ENCODE results near the gene SEMA4F.
A peak's percentile ranks its signal among the peaks of the same experiment; 100 is the strongest.

The SEMA4F gene

DNA sequence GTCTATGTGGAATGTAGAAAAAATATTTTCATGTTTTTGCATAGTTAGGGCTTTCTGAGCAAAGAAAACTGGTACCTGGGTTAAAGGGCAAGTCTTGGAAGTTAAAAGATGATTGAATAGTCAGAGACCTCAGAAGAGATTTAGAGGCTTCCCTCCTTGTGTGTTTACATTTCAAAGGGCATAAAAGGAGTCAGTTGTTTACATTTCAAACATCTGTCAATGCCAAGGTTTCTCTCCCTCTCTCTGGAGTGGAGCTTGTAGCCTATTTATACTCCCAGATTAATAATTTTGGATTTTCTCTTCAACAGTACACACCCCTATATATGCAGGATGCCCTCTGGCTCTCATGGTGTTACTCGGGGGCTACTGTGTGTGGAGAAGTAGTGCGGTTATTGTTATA is 14.5 kb upstream of the SEMA4F start:
- no peak overlapping the region for H3K27ac ChIP-seq (ENCODE audit: low read depth, low read length)
- no peaks in the 10 kb centered on the region for H3K4me1 ChIP-seq (ENCODE audit: control insufficient read depth, insufficient read depth, low read length)
- no peaks in the 10 kb centered on the region for H3K36me3 ChIP-seq (ENCODE audit: control insufficient read depth, insufficient read depth, low read length)
- no peak overlapping the region for H3K4me3 ChIP-seq (ENCODE audit: low read length)
- no peaks in the 10 kb centered on the region for H3K27me3 ChIP-seq (ENCODE audit: control insufficient read depth, insufficient read depth, low read length)
- H3K9ac ChIP-seq (ENCODE audit: low read length): no peak overlapping the region

DNA sequence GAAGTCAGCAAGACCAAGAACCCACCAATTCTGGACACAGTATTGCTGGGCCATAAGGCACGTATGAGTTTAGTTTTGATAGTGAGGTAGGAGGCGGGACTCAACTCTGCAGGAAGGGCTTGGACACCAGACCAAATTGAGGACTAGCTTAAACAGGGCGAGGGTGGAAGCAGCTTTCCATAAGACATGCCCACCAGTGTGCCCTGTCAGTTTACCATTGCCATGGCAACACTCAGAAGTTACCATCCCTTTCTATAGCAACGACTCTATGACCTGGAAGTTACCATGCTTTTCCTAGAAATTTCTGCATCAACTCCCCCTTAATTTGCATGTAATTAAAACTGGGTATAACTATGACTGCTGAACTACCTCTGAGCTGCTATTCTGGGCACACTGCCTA is 8.7 kb upstream of the SEMA4F start:
- Histone ChIP-seq H3K4me3 (ENCODE audit: low read length) (no peak overlapping the region), H3K36me3 (ENCODE audit: control insufficient read depth, insufficient read depth, low read length) (no peaks in the 10 kb centered on the region), H3K9ac (ENCODE audit: low read length) (no peak overlapping the region), H3K27me3 (ENCODE audit: control insufficient read depth, insufficient read depth, low read length) (no peaks in the 10 kb centered on the region), H3K27ac (ENCODE audit: low read depth, low read length) (no peak overlapping the region), H3K4me1 (ENCODE audit: control insufficient read depth, insufficient read depth, low read length) (no peaks in the 10 kb centered on the region)

DNA sequence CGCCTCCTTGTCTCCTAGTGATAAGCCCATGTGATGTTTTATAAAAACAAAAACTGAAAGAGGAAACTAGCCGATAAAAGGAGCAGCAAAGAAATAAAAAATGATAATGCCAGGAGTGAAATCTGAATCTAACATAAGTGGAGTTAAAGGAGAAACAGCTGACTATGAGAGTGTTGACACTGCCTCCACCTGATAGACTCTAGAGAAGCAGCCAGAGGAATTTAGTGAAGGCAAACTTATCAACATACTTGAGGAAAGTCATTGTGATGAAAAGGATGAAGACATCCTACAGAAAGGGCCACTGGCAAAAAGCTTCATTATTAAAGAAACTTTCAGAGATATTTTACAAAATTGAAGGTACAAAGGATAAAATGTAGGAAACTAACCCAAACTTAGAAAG is 7.8 kb upstream of the SEMA4F start:
- no peaks in the 10 kb centered on the region for H3K27me3 ChIP-seq (ENCODE audit: control insufficient read depth, insufficient read depth, low read length)
- H3K4me3 ChIP-seq (ENCODE audit: low read length): no peak overlapping the region
- no peaks in the 10 kb centered on the region for H3K36me3 ChIP-seq (ENCODE audit: control insufficient read depth, insufficient read depth, low read length)
- no peak overlapping the region for H3K9ac ChIP-seq (ENCODE audit: low read length)
- no peaks in the 10 kb centered on the region for H3K4me1 ChIP-seq (ENCODE audit: control insufficient read depth, insufficient read depth, low read length)
- no peak overlapping the region for H3K27ac ChIP-seq (ENCODE audit: low read depth, low read length)

DNA sequence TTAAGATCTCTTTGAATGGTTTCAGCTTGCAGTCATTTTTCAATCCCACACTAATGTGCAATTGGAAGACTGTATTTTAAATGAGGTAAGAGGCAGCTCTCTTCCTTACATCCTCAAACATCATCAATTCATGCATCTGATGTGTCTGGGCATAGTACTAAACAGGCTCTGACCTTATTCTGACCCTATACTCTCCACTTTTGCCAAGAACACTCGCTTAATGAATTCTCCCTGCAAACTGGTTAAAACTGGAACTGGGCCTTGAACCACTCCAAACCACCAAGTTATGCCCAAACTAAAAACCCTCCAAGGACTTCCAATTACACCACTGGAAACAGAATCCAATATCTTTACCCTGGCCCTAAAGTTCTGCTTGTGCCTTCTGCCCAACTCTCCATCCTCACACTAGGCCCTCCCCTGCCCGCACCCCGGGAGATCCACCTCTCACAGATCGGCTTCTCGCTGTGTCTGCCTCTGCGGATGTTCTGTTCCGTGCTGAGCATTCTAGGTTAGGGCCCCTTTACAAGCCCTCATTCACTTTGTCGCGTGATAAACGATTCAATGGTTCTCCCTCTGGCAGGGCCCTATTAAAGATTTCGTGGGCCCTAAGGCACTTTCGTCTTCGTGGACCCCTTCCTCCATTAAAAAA is 7.1 kb upstream of the SEMA4F start:
- no peak overlapping the region for H3K4me3 ChIP-seq (ENCODE audit: low read length)
- no peak overlapping the region for H3K9ac ChIP-seq (ENCODE audit: low read length)
- H3K36me3 ChIP-seq (ENCODE audit: control insufficient read depth, insufficient read depth, low read length): no peaks in the 10 kb centered on the region
- no peaks in the 10 kb centered on the region for H3K27me3 ChIP-seq (ENCODE audit: control insufficient read depth, insufficient read depth, low read length)
- H3K27ac ChIP-seq (ENCODE audit: low read depth, low read length): no peak overlapping the region
- no peaks in the 10 kb centered on the region for H3K4me1 ChIP-seq (ENCODE audit: control insufficient read depth, insufficient read depth, low read length)

DNA sequence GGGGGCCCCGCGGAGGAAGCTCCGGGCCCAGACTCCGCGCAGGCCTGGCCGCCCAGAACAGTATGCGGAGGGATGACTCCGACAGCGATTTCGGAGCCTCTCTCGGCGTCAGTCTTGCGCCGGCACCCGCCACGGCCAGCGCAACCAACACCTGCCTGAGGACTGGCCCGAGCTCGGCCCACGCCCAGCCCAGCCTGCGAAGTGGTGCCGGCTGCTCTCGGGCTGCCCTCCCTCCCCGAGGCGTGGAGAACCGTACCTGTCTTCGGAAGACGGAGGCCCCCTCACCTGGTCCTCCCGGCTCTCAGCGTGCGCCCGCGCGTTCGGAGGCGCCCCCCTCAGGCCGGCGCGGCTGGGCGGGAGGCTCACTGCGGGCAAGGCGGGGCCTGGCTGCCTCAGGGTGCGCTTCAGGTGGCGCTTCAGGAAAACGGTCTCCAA is 6.0 kb upstream of the SEMA4F start, which contains the start of gene M1AP:
Gene M1AP (minus strand): TSS at position 322 of the 435 bp plus-strand sequence. CDS start 8,055 bp downstream, outside the sequence.
- H3K36me3 ChIP-seq (ENCODE audit: control insufficient read depth, insufficient read depth, low read length): no peaks in the 10 kb centered on the region
- no peak within 1 kb of the TSS for H3K9ac ChIP-seq (ENCODE audit: low read length)
- no peak within 1 kb of the TSS for H3K4me3 ChIP-seq (ENCODE audit: low read length)
- no peaks in the 10 kb centered on the region for H3K27me3 ChIP-seq (ENCODE audit: control insufficient read depth, insufficient read depth, low read length)
- no peaks in the 10 kb centered on the region for H3K4me1 ChIP-seq (ENCODE audit: control insufficient read depth, insufficient read depth, low read length)
- no peak within 1 kb of the TSS for H3K27ac ChIP-seq (ENCODE audit: low read depth, low read length)

DNA sequence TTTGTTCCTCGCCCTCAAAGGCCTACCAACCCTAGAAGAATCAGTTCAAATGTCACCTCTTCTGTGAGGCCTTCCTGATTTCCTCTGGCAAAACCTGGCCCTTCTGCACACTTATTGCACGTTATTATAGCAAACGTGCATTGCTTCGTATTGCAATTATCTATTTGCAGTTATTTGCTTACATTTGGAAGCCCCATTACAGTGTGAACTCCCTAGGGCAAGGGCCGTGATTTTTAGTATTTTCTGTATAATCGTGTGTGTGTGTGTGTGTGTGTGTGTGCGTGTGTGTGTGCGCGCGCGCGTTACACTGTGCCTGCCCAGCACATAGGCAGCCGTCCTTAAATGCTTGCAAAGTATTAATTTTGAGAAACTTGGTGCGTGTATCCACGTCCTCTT is 460 bp upstream of the SEMA4F start:
- no peak overlapping the region for H3K27ac ChIP-seq (ENCODE audit: low read depth, low read length)
- no peaks in the 10 kb centered on the region for H3K27me3 ChIP-seq (ENCODE audit: control insufficient read depth, insufficient read depth, low read length)
- no peak overlapping the region for H3K9ac ChIP-seq (ENCODE audit: low read length)

DNA sequence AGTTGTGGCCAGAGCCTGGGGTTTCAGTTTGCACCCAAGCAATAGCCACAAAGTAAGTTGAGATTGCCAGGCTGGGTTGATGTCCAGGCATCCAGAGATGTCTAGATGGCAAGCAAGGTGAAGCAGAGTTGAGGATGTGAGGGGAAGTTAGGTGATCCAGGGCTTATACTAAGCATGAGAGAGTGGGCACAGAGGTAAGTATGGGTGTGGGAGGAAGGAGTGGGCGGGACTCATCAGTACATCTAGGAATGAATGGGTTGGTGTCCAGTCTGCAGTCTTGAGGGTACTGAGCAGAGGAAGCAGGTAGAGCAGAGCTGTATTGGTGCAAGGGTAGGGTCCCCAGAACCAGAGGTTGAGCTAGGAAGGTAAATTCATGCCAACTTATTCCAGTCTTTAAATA is 1.5 kb downstream of the SEMA4F start:
- H3K27me3 ChIP-seq (ENCODE audit: control insufficient read depth, insufficient read depth, low read length): no peaks in the 10 kb centered on the region
- H3K4me1 ChIP-seq (ENCODE audit: control insufficient read depth, insufficient read depth, low read length): peaks cover 4% of the 10 kb centered on the region
- H3K27ac ChIP-seq (ENCODE audit: low read depth, low read length): no peak overlapping the region
- no peak overlapping the region for H3K9ac ChIP-seq (ENCODE audit: low read length)
- H3K36me3 ChIP-seq (ENCODE audit: control insufficient read depth, insufficient read depth, low read length): no peaks in the 10 kb centered on the region
- H3K4me3 ChIP-seq (ENCODE audit: low read length): no peak overlapping the region

More for the DNA sequence above, 460 bp upstream of the SEMA4F start:
- H3K4me3 ChIP-seq (ENCODE audit: low read length): peak overlapping the region; percentile 76
- H3K4me1 ChIP-seq (ENCODE audit: control insufficient read depth, insufficient read depth, low read length): peaks cover 4% of the 10 kb centered on the region
- H3K36me3 ChIP-seq (ENCODE audit: control insufficient read depth, insufficient read depth, low read length): no peaks in the 10 kb centered on the region

DNA sequence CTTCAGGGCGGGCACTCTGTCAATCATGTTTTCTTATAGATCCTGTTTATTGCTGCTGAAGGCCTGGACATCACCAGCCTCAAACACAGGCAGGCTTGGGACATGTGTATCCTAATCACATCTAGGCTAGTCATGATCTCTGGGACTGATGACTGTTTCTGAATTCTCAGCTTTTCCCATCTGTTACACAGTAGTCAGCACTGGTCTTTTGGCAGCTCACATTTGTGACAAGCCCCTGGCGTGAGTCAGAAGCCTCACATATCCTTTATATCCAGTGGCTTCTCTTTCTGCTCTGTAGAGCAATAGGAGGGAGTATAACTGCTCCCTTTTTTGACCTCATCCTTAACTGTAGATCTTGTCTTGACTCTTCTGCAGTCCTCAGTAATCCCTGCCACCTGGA is 4.5 kb downstream of the SEMA4F start:
- Histone ChIP-seq H3K9ac (ENCODE audit: low read length) (no peak overlapping the region), H3K4me3 (ENCODE audit: low read length) (no peak overlapping the region), H3K4me1 (ENCODE audit: control insufficient read depth, insufficient read depth, low read length) (peaks cover 4% of the 10 kb centered on the region), H3K36me3 (ENCODE audit: control insufficient read depth, insufficient read depth, low read length) (no peaks in the 10 kb centered on the region), H3K27me3 (ENCODE audit: control insufficient read depth, insufficient read depth, low read length) (no peaks in the 10 kb centered on the region), H3K27ac (ENCODE audit: low read depth, low read length) (no peak overlapping the region)

DNA sequence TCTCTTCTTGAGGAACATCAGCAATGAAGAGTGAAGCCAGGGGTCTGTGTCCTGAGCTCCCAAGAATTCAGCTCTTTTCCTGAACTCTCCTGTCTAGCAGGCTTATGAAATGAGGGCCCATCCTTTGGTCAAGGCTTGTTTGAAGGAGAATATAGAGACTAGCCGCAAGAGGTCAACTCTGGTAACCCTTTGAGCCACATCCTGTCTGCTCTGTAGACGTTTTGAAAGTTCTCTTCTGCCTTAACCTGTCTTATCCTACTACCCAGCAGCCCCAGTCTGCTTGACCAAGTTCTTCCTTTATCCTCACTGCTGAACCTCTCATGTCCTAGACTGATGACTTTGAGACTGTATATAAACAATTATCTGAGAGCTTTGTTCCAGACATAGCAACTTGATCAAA is 5.4 kb downstream of the SEMA4F start:
- H3K4me1 ChIP-seq (ENCODE audit: control insufficient read depth, insufficient read depth, low read length): peaks cover 4% of the 10 kb centered on the region
- H3K36me3 ChIP-seq (ENCODE audit: control insufficient read depth, insufficient read depth, low read length): no peaks in the 10 kb centered on the region
- no peak overlapping the region for H3K9ac ChIP-seq (ENCODE audit: low read length)
- no peak overlapping the region for H3K4me3 ChIP-seq (ENCODE audit: low read length)
- no peaks in the 10 kb centered on the region for H3K27me3 ChIP-seq (ENCODE audit: control insufficient read depth, insufficient read depth, low read length)
- H3K27ac ChIP-seq (ENCODE audit: low read depth, low read length): no peak overlapping the region

DNA sequence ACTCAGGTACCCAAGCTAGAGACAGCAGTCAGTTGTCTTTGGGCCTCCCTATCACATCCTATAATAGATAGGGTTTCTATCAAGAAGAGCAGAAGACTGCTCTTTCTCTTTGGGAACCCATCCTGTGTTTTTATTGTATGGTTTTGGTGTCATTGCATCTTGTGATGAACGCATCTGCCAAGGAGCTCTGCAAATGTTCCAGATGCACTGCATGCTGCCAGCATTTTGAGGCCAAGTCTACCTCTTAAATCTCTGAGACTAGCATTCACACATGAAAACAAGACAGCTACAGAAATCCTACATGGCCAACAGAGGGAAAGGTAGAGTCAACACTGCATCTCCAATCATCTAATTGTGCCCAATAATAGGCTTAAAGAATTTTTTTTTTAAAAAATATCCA is 14.0 kb downstream of the SEMA4F start:
- Histone ChIP-seq H3K4me3 (ENCODE audit: low read length) (no peak overlapping the region), H3K36me3 (ENCODE audit: control insufficient read depth, insufficient read depth, low read length) (no peaks in the 10 kb centered on the region), H3K4me1 (ENCODE audit: control insufficient read depth, insufficient read depth, low read length) (no peaks in the 10 kb centered on the region), H3K27me3 (ENCODE audit: control insufficient read depth, insufficient read depth, low read length) (no peaks in the 10 kb centered on the region), H3K27ac (ENCODE audit: low read depth, low read length) (no peak overlapping the region), H3K9ac (ENCODE audit: low read length) (no peak overlapping the region)

DNA sequence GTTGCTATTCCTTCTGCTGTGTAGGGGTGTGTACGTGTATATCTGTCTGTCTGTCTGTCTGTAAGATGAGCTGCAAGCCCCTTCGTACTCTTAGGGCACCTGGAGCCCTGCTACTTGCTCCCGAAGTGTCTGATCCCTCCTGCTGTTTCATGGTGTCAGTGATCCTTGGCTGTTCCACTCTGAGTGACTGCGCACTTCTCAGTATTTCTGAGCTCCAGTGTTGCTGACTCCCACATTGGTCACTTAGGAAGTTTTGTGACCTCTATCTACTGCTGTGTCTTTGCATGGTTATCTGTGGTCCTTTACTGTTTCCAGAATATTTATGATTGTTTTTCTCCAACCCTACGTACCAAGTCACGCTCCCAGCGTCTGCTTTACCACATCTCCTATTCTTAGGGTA is 16.2 kb downstream of the SEMA4F start:
- H3K27ac ChIP-seq (ENCODE audit: low read depth, low read length): no peak overlapping the region
- no peak overlapping the region for H3K9ac ChIP-seq (ENCODE audit: low read length)

DNA sequence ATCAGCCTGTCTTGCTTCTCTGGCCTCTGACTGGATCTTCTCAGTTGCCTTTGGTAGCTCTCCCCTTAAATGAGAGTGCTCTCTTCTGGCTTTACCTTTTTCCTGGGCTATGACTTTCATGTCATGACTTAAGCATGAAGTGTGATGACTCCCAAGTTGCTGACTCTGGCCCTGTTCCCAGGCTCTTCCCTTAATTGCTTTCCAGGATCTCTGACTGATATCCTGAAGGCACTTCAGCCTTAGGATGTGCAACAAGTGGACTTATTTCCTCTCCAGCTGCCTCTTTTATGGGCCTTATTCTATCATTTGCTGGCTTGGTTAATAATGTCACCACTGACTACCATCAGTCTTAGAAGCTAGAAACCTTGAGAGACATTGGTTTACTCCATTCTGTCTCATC is 17.4 kb downstream of the SEMA4F start:
- Histone ChIP-seq H3K27ac (ENCODE audit: low read depth, low read length) (no peak overlapping the region), H3K4me1 (ENCODE audit: control insufficient read depth, insufficient read depth, low read length) (no peaks in the 10 kb centered on the region), H3K9ac (ENCODE audit: low read length) (no peak overlapping the region), H3K36me3 (ENCODE audit: control insufficient read depth, insufficient read depth, low read length) (peaks cover 7% of the 10 kb centered on the region), H3K27me3 (ENCODE audit: control insufficient read depth, insufficient read depth, low read length) (no peaks in the 10 kb centered on the region), H3K4me3 (ENCODE audit: low read length) (no peak overlapping the region)

More for the DNA sequence above, 16.2 kb downstream of the SEMA4F start:
- Histone ChIP-seq H3K36me3 (ENCODE audit: control insufficient read depth, insufficient read depth, low read length) (peaks cover 6% of the 10 kb centered on the region), H3K4me3 (ENCODE audit: low read length) (no peak overlapping the region), H3K27me3 (ENCODE audit: control insufficient read depth, insufficient read depth, low read length) (no peaks in the 10 kb centered on the region), H3K4me1 (ENCODE audit: control insufficient read depth, insufficient read depth, low read length) (no peaks in the 10 kb centered on the region)

DNA sequence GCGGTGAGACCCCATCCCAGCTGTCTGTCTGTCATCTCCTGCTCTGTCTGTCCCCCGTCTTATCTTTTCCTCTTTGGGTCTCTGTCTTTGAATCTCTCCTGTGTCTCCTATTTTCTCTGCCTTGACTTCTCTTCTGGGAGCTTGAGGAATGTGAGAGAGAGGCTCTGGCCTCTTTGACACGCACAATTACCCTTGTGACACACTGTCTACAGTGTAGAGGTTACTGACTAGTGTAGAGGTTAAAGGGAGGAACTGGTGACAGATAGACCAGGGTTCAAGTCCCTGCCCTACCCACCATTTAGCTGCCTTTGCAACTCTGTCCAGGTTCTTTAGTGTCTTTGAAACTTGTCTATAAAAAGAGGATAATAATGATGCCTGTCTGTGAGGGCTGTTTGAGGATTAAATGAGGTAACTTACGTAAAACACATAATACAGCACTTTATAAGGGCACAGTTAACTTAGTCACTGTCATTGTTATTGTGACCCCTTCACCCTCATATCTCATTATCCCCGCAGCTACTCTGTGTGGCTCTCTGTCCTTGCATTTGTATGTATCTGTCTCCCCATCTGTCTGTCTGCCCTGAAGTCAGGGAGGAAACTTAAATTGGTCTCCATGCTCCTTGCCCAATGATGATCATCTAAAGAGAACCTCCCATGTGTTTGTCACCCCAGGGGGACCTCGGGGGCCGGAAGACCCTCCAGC is 19.9 kb downstream of the SEMA4F start:
- Histone ChIP-seq H3K4me1 (ENCODE audit: control insufficient read depth, insufficient read depth, low read length) (no peaks in the 10 kb centered on the region), H3K27me3 (ENCODE audit: control insufficient read depth, insufficient read depth, low read length) (no peaks in the 10 kb centered on the region), H3K36me3 (ENCODE audit: control insufficient read depth, insufficient read depth, low read length) (peaks cover 7% of the 10 kb centered on the region), H3K27ac (ENCODE audit: low read depth, low read length) (no peak overlapping the region), H3K4me3 (ENCODE audit: low read length) (no peak overlapping the region), H3K9ac (ENCODE audit: low read length) (no peak overlapping the region)

Data from rectal smooth muscle tissue (tissue), 1 donor.